ENCODE data around the gene LHX3. TPM values are rescaled to one million over a fixed set of nuclear protein-coding genes. Genes with fewer than 3 reads are reported as not detected.

Gene LHX3
- total RNA-seq, 2 experiments from 2014 or later, result not detected

GRCh38 chr9:136148766-136149165, 56.2 kb downstream of the LHX3 start:
- no peaks in the 10 kb centered on the region for H3K36me3 Mint-ChIP-seq
- H3K9me3 Mint-ChIP-seq (ENCODE audit: low read depth), result no peaks in the 10 kb centered on the region
- DNase-seq, result no peak
- no peak for ATAC-seq
- H3K27ac Mint-ChIP-seq, result no peak overlapping the region
- H3K27me3 Mint-ChIP-seq, result no peaks in the 10 kb centered on the region
- CTCF ChIA-PET, result interaction anchor here (1.0 kb wide), 1 partner anchor 59 kb away, joined by 3 read pairs; no protein-coding TSS in a partner anchor
- no peaks in the 10 kb centered on the region for H3K4me1 Mint-ChIP-seq
- H3K4me3 Mint-ChIP-seq, result no peak overlapping the region

- Mint-ChIP-seq H3K4me3 (no peak overlapping the region), H3K4me1 (no peaks in the 10 kb centered on the region), H3K27ac (no peak overlapping the region), H3K27me3 (no peaks in the 10 kb centered on the region), H3K9me3 (ENCODE audit: low read depth) (no peaks in the 10 kb centered on the region), H3K36me3 (no peaks in the 10 kb centered on the region)
- CTCF ChIA-PET, result no interaction called here
- ATAC-seq (no peak), DNase-seq (no peak)
Measured at GRCh38 chr9:136147890-136148714, 56.8 kb downstream of the LHX3 start.

GRCh38 chr9:136147038-136147889, 57.7 kb downstream of the LHX3 start:
- Mint-ChIP-seq H3K9me3 (ENCODE audit: low read depth) (no peaks in the 10 kb centered on the region), H3K27ac (no peak overlapping the region), H3K4me3 (no peak overlapping the region), H3K36me3 (no peaks in the 10 kb centered on the region), H3K4me1 (no peaks in the 10 kb centered on the region), H3K27me3 (no peaks in the 10 kb centered on the region)
- CTCF ChIA-PET, result no interaction called here
- ATAC-seq (no peak), DNase-seq (no peak)

Other genes starting within 250 kb of the LHX3 start
- 10 to 100 TPM; 32.6 to 36.5 TPM for gene UBAC1, start 243.8 kb downstream of the LHX3 start, total RNA-seq
- gene NACC2, start 109.8 kb downstream of the LHX3 start, total RNA-seq, result 1 to 10 TPM; 6.3 to 9.7 TPM
- gene TMEM250, start 86.3 kb downstream of the LHX3 start, total RNA-seq, result 10 to 100 TPM; 42.5 to 44.5 TPM
- gene QSOX2, start 40.7 kb upstream of the LHX3 start, total RNA-seq, result 10 to 100 TPM; 11.2 to 13.6 TPM
- gene CCDC187, start 99.0 kb upstream of the LHX3 start, total RNA-seq, result not detected
- gene GPSM1, start 122.4 kb upstream of the LHX3 start, total RNA-seq, result 1 to 10 TPM; 4.5 to 6.7 TPM
- gene DNLZ, start 158.6 kb upstream of the LHX3 start, total RNA-seq, result 10 to 100 TPM; 22.4 to 23.7 TPM
- gene CARD9, start 168.5 kb upstream of the LHX3 start, total RNA-seq, result 1 to 10 TPM in 1 of 2 experiments, under 1 TPM in 1; 0.50 to 3.1 TPM
- 10 to 100 TPM; 12.4 to 17.0 TPM for gene SNAPC4, start 195.0 kb upstream of the LHX3 start, total RNA-seq
- gene ENTR1, start 205.5 kb upstream of the LHX3 start, total RNA-seq, result 10 to 100 TPM; 47.4 to 54.2 TPM
- 10 to 100 TPM; 64.0 to 76.5 TPM for gene PMPCA, start 205.5 kb upstream of the LHX3 start, total RNA-seq
- 10 to 100 TPM; 20.0 to 21.4 TPM for gene INPP5E, start 234.7 kb upstream of the LHX3 start, total RNA-seq